Measurements from ENCODE around the gene AHCYL2.
"Not testable (repeated sequence)": the region's sequence is repeated elsewhere in the genome, so short reads cannot be mapped to it uniquely, and the experiment has no call there.

Gene AHCYL2

DNA sequence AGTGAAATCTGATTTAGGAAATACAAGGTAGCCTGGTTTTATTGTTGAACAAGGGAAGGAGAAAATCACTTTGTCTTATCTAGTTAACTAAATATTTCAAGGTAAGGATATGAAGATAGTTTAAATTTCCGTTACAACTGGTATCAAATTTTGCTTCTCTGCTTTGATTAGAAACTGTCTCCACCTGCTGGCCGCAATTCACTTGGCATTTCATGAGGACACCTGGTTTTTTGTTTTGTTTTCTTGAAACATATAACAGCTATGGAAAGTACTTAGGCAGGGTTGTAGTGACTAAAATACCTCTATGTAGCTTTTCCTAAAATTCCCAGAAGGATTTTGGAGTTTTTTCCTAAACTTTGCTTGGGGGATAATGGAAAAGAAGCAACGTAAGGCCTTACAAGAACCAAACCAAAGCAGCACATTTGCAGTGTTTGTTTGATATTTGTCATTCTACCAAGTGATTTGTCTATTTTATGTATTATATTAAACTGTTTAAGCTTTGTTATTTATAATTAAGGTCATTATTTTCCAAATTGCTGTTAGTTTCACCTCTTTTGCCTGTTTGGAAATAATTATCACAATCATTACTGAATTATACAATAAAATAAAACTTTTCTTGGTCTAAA is 73.6 kb downstream of the AHCYL2 start:
- H3K4me3 ChIP-seq (ENCODE audit: low read depth, low read length) = no peak overlapping the region
- no peak overlapping the region for H3K27ac ChIP-seq
- H3K36me3 ChIP-seq (replicated peaks) = no peaks in the 10 kb centered on the region
- H3K27me3 ChIP-seq (replicated peaks) = no peaks in the 10 kb centered on the region
- DNase-seq = peak; percentile 34
- in situ Hi-C loops (cut with HindIII; ENCODE audit: low pct_ligation_motif_present, low sequenced_read_pairs) = no loop called here
- TF ChIP-seq, protein P1, sequence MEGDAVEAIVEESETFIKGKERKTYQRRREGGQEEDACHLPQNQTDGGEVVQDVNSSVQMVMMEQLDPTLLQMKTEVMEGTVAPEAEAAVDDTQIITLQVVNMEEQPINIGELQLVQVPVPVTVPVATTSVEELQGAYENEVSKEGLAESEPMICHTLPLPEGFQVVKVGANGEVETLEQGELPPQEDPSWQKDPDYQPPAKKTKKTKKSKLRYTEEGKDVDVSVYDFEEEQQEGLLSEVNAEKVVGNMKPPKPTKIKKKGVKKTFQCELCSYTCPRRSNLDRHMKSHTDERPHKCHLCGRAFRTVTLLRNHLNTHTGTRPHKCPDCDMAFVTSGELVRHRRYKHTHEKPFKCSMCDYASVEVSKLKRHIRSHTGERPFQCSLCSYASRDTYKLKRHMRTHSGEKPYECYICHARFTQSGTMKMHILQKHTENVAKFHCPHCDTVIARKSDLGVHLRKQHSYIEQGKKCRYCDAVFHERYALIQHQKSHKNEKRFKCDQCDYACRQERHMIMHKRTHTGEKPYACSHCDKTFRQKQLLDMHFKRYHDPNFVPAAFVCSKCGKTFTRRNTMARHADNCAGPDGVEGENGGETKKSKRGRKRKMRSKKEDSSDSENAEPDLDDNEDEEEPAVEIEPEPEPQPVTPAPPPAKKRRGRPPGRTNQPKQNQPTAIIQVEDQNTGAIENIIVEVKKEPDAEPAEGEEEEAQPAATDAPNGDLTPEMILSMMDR (IDR thresholded peaks at IDR 0.05; ENCODE audit: low read depth, low read length, missing control alignments) = peak; percentile 80

DNA sequence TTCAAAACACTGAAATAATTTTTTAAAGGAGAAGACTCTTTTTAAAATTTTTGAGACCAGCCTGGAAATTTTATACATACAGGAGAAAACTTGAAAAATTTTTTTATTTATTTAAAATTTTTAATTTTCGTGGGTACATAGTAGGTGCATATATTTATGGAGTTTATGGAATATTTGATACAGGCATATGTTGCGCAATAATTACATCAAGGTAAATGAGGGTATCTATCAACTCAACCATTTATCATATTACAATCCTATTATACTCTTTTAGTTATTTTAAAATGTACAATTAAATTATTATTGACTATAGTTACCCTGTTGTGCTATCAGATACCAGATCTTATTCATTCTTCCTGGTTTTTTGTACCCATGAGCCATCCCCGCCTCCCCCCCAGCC is 75.1 kb downstream of the AHCYL2 start:
- H3K36me3 ChIP-seq (replicated peaks) = no peaks in the 10 kb centered on the region
- DNase-seq = no peak
- TF ChIP-seq, protein P1 (IDR thresholded peaks at IDR 0.05; ENCODE audit: low read depth, low read length, missing control alignments) = no peak
- H3K27me3 ChIP-seq (replicated peaks) = no peaks in the 10 kb centered on the region
- H3K27ac ChIP-seq = no peak overlapping the region
- in situ Hi-C loops (cut with HindIII; ENCODE audit: low pct_ligation_motif_present, low sequenced_read_pairs) = no loop called here
- no peak overlapping the region for H3K4me3 ChIP-seq (ENCODE audit: low read depth, low read length)

DNA sequence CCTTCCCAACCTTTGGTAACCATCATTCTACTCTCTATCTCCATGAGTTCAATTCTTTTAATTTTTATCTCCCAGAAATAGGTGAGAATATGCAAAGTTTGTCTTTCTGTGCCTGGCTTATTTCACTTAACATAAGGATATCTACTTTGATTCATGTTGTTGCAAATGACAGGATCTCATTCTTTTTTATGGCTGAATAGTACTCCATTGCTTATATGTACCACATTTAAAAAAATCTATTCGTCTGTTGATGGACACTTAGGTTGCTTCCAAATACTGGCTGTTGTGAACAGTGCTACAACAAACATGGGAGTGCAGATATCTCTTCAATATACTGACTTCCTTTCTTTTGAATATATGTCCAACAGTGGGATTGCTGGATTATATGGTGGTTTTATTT is 75.5 kb downstream of the AHCYL2 start:
- H3K36me3 ChIP-seq (replicated peaks); in situ Hi-C loops (cut with HindIII; ENCODE audit: low pct_ligation_motif_present, low sequenced_read_pairs); H3K27me3 ChIP-seq (replicated peaks); DNase-seq; H3K27ac ChIP-seq; H3K4me3 ChIP-seq (ENCODE audit: low read depth, low read length): not testable (repeated sequence)

- TF ChIP-seq, protein P1 (IDR thresholded peaks at IDR 0.05; ENCODE audit: low read depth, low read length, missing control alignments) = no peak
- H3K27me3 ChIP-seq (replicated peaks) = no peaks in the 10 kb centered on the region
- DNase-seq = no peak
- no peak overlapping the region for H3K4me3 ChIP-seq (ENCODE audit: low read depth, low read length)
- in situ Hi-C loops (cut with HindIII; ENCODE audit: low pct_ligation_motif_present, low sequenced_read_pairs) = no loop called here
- H3K27ac ChIP-seq = no peak overlapping the region
- H3K36me3 ChIP-seq (replicated peaks) = no peaks in the 10 kb centered on the region
Observed at GRCh38 chr7:129307592-129307991, 82.8 kb downstream of the AHCYL2 start.

- TF ChIP-seq, protein P1 (IDR thresholded peaks at IDR 0.05; ENCODE audit: low read depth, low read length, missing control alignments) = no peak
- Histone ChIP-seq H3K4me3 (ENCODE audit: low read depth, low read length) (no peak overlapping the region), H3K27ac (no peak overlapping the region), H3K27me3 (replicated peaks) (no peaks in the 10 kb centered on the region), H3K36me3 (replicated peaks) (no peaks in the 10 kb centered on the region)
- in situ Hi-C loops (cut with HindIII; ENCODE audit: low pct_ligation_motif_present, low sequenced_read_pairs) = no loop called here
- no peak for DNase-seq
Observed at GRCh38 chr7:129308047-129308446, 83.2 kb downstream of the AHCYL2 start.

DNA sequence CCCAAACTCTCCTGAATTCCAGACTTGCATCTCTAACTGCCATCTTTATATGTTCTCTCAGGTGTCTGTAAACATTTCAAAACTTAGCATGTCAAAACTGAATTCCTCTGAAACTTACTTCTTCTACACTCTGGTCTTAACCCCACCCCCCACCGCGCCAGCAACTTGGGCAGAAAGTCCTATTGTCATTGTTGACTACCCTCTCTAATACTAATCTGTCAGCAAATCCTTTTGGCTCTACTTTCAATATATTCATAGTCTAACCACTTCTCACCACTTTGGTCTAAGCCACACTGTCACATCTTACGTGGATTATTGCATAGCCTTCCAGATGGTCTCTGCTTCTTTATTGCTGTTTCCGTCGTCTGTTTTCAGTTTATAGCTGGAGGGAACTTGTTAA is 86.6 kb downstream of the AHCYL2 start:
- in situ Hi-C loops (cut with HindIII; ENCODE audit: low pct_ligation_motif_present, low sequenced_read_pairs) = no loop called here
- DNase-seq = no peak

More for the DNA sequence above, 86.6 kb downstream of the AHCYL2 start:
- no peaks in the 10 kb centered on the region for H3K27me3 ChIP-seq (replicated peaks)
- no peaks in the 10 kb centered on the region for H3K36me3 ChIP-seq (replicated peaks)
- no peak overlapping the region for H3K4me3 ChIP-seq (ENCODE audit: low read depth, low read length)
- TF ChIP-seq, protein P1 (IDR thresholded peaks at IDR 0.05; ENCODE audit: low read depth, low read length, missing control alignments) = no peak
- H3K27ac ChIP-seq = no peak overlapping the region

Data from brain microvascular endothelial cell (primary cell).